GM12864 (cell line): ENCODE data around the gene AUP1.
A peak's percentile ranks its signal among the peaks of the same experiment; 100 is the strongest.
"Not testable (repeated sequence)": the region's sequence is repeated elsewhere in the genome, so short reads cannot be mapped to it uniquely, and the experiment has no call there.

Experiments used
- DNase-seq: peaks from one replicate; pipeline ENCODE4 v3.0.0-alpha.2; 2011; ENCODE audit warnings: low read depth
- H3K4me3 ChIP-seq: 2 replicates; pipeline ENCODE4 v1.5.1; 2011; ENCODE audit warnings: mild to moderate bottlenecking, low read depth, low read length, control low read depth
- CTCF ChIP-seq: IDR thresholded peaks from 2 replicates; pipeline ENCODE4 v1.5.1; 2011; ENCODE audit warnings: low read depth, mild to moderate bottlenecking, moderate library complexity, low read length, control low read depth, inconsistent platforms; ENCODE audit errors: missing control alignments

AUP1 gene

GRCh38 chr2:74495440-74495839 lies 34.1 kb downstream of the AUP1 start:
- TF ChIP-seq CTCF: no peak
- H3K4me3 ChIP-seq: no peak overlapping the region
- DNase-seq: no peak

- TF ChIP-seq CTCF: no peak
- no peak for DNase-seq
- no peak overlapping the region for H3K4me3 ChIP-seq
These were observed 36.0 kb downstream of the AUP1 start for GRCh38 chr2:74493546-74493945.

- no peak for DNase-seq
- no peak overlapping the region for H3K4me3 ChIP-seq
- no peak for TF ChIP-seq CTCF
These were observed 37.6 kb downstream of the AUP1 start for GRCh38 chr2:74491648-74492544.

- DNase-seq: no peak
- H3K4me3 ChIP-seq: no peak overlapping the region
- TF ChIP-seq CTCF: no peak
These were observed 39.6 kb downstream of the AUP1 start for GRCh38 chr2:74489906-74490305.

GRCh38 chr2:74488643-74489481 lies 40.6 kb downstream of the AUP1 start:
- TF ChIP-seq CTCF: no peak
- DNase-seq: no peak
- no peak overlapping the region for H3K4me3 ChIP-seq

GRCh38 chr2:74486141-74486540 lies 43.4 kb downstream of the AUP1 start:
- H3K4me3 ChIP-seq: no peak overlapping the region
- no peak for TF ChIP-seq CTCF
- DNase-seq: no peak

- H3K4me3 ChIP-seq: peak overlapping the region; percentile 95
- DNase-seq: not testable (repeated sequence)
These were observed 45.8 kb downstream of the AUP1 start for GRCh38 chr2:74483675-74484164.
